Inflammatory macrophage treated with lipopolysaccharide for 1 hour (primary cell): ENCODE measurements around the gene ZDHHC14.
"Not testable (repeated sequence)": the region's sequence is repeated elsewhere in the genome, so short reads cannot be mapped to it uniquely, and the experiment has no call there.

Source experiments
- DNase-seq, 2 donors: peaks; one replicate each; pipeline ENCODE4 v3.0.0-alpha.2; 2020 to 2022

Gene ZDHHC14

GRCh38 chr6:157676241-157676640 lies 295.3 kb downstream of the ZDHHC14 start:
- no peak for DNase-seq

DNA sequence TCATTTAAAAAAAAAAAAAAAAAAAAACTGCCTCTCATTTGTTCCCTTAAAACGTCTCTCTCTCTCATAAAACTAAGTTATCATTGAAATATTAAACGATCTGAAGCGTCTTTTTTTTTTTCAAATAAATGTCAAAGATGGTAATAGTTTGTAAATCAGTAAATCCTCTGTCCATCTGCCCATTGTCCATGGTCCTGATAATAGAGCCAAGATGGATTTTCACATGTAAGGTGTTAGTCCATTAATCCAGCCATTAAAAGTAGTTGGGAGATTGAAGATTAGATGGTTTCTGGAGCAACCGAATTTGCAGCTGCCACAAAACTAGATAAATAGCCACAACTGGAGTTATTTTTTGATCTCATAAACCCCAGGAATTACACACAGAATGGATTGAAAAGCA lies 296.2 kb downstream of the ZDHHC14 start:
- no peak for DNase-seq

DNA sequence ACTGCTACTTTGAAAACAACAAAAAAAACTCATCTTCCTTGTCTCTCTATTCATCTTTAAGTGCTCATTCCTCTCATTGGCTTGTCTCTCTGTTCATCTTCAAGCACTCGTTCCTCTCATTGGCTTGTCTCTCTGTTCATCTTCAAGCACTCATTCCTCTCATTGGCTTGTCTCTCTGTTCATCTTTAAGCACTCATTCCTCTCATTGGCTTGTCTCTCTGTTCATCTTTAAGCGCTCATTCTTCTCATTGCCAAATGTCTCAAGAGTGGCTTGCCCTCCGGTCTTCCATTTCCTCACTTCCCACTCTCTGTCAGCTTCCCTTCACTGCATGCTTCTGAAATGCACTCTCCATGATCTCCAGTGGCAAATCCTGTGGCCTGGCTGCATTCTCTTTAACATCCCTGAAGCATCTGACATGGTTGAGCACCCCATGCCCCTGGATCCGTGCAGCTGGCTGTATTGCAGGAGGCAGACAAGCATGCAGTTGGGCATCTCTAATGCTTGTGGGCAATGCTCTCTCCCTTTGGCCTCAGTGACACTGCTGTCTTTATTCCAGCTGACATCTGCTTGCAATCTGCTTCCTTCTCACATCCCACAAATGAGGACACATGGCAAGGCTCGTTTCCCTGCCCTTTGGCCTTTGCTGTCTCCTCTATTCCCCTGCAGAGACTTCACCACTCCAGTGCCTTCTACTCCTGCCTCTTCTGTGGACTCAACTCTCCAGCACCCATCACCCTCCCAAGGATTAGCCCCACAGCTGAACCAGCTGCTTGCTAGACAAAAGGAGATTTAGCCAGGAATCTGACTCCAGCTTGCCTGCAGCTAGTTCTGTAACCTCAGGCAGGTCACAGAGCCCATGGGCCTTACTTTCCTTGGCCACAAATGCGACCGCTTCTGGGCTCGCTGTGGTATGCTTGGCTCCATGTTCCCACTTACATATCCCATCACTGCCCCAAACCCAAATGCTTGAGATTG lies 298.9 kb downstream of the ZDHHC14 start:
- no peak for DNase-seq

DNA sequence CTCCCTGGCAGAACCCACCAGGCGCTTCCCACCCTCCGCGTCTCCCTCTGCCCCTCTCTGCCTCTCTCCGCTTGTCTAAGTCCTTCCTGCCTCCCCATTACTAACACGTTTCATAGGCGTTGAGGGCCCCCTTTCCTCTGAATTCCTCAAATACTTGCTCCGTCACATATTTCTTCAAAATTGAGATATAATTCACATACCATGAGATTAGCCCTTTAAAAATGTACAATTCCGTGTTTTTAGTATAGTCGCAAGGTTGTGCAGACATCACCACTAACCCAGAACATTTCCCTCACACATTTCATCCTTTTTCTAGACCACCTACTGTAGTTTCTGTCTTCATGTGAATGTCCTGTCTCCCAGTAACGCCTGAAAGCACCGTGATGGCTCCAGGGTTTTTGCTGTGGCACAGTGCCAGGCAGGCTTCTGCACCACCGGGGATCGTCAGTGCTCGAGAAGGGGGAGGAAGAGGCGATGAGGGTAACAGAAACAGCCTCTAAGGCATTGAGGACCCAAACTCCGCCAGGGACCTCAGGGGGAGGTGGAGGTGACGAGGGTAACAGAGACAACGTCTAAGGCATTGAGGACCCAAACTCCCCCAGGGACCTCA lies 300.2 kb downstream of the ZDHHC14 start:
- DNase-seq: no peak

DNA sequence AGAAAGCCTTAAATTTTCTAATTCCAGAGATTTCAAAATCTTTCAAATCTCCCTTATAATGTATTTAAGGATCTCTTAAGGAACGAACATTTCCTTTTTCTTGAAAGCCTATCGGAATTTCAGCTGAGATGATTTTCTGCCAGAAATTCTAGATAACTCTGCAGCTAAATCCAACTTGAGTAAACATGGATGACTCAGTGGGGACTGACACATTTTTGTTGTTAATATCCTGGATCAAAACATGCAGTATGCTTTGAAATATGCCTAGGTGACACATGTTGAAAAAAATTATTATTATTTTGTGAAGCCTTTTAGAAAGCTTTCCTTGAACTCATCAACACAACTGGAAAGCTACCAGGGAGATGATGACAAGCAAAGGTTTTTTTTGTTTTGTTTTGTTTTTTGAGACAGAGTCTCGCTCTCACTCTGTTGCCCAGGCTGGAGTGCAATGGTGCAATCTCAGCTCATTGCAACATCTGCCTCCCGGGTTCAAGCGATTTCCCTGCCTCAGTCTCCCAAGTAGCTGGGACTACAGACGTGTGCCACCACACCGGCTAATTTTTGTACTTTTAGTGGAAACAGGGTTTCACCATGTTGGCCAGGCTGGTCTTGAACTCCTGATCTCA lies 302.0 kb downstream of the ZDHHC14 start:
- no peak for DNase-seq

GRCh38 chr6:157683707-157684106 lies 302.7 kb downstream of the ZDHHC14 start:
- DNase-seq: no peak

DNA sequence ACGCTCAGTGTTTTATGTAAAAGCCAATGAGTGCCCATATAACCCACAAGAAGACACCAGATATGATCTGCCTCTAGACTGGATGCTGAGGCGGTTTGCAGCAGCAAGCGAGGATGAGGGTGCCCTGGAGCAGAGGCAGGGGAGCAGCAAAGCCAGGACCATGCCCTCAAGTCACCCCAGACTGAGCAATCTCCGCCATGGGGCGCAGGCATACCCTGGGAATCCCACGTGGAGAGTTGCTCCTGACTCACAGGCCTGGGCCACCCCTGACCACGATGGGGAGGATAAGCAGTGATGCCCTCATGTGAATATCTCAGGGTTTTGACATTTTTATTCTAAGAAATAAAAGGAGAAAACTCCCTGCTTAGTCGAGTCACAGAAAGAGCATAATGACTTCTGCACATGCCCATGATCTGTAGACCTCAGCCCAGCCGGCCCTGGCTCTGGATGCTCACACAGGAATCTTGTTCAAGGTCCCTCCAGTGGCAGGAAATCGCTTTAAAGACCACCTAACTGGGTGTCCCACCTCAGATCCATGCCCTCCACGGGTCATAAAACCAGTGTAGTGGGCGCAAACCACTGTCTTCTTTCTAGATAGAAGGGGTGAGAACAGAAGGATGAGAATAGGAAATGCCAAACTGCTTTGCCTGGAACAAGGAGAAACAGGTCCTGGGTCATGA lies 303.8 kb downstream of the ZDHHC14 start:
- no peak for DNase-seq

DNA sequence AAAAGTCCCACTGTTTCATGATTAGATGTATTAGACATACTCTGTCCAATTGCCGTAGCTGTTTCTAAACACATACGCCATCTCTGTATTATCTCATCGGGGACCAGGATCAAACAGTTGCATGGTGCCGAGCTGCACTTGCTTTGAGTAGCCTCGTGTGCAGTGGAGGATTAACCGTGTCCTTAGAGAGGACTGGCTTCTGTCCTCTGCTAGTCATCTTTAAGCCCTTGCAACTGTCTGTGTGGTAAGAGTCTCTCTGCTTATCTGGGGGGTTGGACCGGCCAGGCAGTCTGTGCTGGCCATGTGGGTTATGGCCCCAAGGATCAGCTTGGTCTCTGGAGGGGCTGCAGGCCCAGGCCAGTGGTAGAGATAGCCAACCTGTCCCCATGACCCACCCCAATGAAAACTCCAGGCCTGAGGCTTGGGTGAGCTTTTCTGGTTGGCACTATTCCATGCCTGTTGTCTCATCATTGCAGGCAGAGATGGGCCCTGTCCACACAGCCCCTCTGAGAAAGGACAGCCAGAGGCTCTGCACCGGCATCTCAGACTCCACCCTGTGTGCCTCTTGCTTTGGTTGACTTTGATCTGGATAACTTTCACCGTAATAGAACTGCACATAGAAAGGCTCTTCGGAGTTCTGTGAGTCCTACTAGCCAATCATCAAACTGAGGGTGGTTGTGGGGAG lies 304.7 kb downstream of the ZDHHC14 start:
- no peak for DNase-seq

DNA sequence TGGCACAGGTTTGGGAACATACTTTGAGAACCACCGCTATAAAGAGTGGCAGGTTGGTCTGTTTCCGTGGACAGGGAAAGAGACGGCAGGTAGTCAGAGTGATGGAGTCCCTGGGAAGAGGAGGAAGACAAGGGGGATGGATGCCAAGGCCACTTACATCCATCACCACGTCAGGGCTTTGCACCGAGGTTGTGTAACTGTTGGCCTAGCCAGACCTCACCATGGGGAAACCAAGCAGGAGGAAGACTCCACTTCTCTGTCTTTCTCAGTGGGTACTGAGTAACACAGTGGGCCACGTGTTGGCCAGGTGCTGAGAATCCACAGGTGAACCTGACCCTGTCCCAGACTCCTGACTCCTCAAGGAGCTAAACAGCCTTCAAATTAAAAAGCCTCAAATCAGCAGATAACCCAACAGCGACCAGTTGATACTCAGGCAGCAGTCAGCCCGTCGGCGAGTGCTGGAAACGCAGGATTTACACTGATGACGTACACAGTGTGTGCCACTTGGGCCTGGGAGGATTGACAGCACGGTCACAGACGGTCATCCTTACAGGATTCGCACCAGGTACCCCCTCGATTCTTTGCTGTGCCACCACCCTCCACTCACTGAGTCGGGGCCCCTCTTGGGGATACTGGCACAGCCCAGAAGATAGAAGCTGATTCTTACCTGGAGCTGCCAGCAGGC lies 307.4 kb downstream of the ZDHHC14 start:
- no peak for DNase-seq

GRCh38 chr6:157688960-157689599 lies 308.1 kb downstream of the ZDHHC14 start:
- DNase-seq: no peak

- DNase-seq: no peak
These were observed 308.9 kb downstream of the ZDHHC14 start for GRCh38 chr6:157689875-157690274.

DNA sequence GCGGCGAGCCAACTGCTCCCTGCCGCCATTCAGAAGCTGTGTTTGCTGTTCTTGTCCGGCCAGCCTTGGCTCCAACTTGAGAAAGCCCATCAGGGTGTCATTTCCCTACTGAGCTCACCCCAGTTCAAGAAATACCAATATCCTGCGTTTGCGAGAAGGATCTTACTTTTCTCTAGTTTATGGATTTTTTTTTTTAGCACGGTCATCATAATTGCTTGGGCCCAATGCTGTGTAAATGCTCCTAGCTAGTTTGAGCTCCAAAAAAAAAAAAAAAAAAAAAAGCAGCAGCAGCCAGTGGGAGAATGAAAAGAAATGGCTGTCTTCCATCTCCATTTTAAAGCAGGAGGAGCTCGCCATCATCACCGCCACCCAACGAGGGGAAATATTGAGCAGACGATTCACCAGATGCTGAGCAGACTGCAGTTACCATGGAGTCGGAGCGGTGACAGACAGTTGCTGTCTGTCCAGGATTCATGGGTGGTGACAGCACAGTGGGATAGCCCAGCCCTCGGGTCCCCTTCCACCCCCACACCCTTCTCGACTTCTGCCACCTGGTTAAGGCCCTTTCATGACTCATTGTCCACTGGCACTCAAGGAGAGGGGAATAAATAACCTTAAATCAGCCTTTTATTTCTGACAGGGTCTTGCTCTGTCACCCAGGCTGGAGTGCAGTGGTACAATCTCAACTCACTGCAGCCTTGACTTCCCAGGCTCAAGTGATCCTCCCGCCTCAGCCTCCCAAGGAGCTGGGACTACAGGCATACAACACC lies 309.6 kb downstream of the ZDHHC14 start:
- DNase-seq: no peak

DNA sequence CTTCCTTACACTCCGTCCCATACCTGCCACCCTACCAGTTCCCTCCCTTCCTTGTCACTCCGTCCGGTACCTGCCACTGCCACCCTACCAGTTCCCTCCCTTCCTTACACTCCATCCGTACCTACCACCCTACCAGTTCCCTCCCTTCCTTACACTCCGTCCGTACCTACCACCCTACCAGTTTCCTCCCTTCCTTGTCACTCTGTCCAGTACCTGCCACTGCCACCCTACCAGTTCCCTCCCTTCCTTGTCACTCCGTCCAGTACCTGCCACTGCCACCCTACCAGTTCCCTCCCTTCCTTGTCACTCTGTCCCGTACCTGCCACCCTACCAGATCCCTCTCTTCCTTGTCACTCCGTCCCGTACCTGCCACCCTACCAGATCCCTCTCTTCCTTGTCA lies 310.6 kb downstream of the ZDHHC14 start:
- not testable (repeated sequence) for DNase-seq

DNA sequence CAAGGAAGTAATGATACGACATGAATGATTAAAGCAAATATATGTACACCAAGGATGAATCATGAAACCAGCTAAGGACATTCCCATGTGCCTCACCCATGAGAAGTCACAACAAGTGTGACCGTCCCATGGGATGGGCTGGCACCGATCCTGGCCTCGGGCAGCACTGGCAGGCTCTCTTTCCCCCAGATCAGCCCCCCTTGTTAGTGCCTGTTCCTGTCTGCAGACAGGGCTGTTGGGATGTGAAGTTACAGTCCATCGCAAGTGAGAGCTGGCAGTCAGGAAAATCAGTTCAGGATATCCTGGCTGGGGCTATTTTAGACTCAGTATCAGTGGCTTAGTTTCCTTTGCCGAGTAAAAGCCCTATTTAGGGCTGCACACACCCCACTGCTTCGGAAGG lies 312.9 kb downstream of the ZDHHC14 start:
- DNase-seq: no peak

GRCh38 chr6:157695301-157696040 lies 314.5 kb downstream of the ZDHHC14 start:
- DNase-seq: no peak

- DNase-seq: no peak
These were observed 319.0 kb downstream of the ZDHHC14 start for GRCh38 chr6:157699777-157700636.

GRCh38 chr6:157706351-157706750 lies 325.4 kb downstream of the ZDHHC14 start:
- not testable (repeated sequence) for DNase-seq

- DNase-seq: no peak
These were observed 325.9 kb downstream of the ZDHHC14 start for GRCh38 chr6:157706883-157707282.

DNA sequence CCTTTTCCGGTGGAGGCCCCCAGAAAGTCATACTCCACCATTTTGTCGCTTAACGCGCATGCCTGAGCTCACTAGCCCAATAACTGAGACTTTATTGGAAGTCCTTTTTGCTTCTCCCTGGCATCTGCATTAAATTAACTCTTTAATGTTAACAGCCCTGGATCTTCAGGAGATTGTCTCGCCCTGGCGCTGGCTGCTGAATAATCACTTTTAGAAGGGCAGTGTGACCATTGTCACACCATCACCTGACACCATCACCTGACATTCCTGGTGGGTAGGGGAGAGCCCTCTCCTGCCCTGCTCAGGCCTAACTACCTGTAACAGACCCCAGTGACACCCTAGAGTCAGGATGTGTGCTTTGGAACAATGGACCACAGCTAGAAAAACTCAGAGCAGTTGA lies 326.6 kb downstream of the ZDHHC14 start:
- DNase-seq: no peak
